GM12873 (cell line): ENCODE data around the gene KLHDC9.

Source experiments
- CTCF ChIP-seq: IDR thresholded peaks from 2 replicates; pipeline ENCODE4 v1.5.1; 2012; ENCODE audit warnings: low read depth, mild to moderate bottlenecking, moderate library complexity, low read length, control low read depth; ENCODE audit not compliant: insufficient read depth; ENCODE audit errors: missing control alignments

Gene KLHDC9

DNA sequence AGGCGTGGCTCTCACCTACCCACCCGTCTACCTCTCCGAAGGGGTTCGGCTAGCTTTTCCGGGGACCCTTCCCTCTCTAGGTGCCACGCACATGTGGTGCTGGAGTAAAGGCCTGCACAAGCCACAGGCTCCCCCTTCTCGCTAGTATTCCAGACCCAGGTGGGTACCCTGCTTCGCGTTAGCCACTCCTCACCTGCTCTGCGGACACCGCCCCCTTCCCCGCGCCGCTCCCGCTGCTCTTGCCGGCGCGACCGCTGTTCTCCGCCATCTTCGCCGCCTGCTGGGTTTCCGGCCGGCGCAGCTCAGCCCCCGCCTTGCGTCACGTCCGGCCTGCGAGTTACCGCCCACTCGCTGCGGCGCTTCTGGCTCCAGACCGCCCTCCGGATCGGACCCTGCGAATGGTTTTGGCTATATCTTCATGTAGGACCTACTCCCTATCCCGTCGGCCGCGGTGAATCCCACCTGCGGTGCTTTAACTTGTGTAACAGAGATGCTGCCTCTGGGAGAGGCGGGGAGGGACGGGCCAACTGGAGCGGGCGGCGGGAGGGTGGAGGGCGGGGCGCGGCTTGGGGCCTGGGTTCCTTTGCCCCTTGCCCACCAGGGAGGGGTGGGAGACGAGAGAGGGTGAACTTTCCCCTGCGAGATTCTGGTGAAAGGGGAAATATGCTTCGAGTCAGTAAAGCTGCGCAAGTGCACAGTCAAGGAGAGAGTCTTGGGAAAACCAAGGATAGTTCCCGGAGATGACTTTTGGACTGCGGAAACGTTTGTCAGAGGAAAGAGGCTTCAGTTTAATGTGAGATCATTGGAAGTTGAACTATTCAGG lies 19.8 kb downstream of the KLHDC9 start, which contains the start of the genes NIT1 and PFDN2:
Gene NIT1 (plus strand): TSS at position 347 of the 823 bp plus-strand sequence. CDS start 72 bp downstream, at position 419.
Gene PFDN2 (minus strand): TSS at position 279 of the 823 bp plus-strand sequence. CDS start 11 bp downstream, at position 268.
- no peak for TF ChIP-seq CTCF

GRCh38 chr1:161119092-161119903 lies 21.1 kb downstream of the KLHDC9 start:
- TF ChIP-seq CTCF, result peak; percentile 57

DNA sequence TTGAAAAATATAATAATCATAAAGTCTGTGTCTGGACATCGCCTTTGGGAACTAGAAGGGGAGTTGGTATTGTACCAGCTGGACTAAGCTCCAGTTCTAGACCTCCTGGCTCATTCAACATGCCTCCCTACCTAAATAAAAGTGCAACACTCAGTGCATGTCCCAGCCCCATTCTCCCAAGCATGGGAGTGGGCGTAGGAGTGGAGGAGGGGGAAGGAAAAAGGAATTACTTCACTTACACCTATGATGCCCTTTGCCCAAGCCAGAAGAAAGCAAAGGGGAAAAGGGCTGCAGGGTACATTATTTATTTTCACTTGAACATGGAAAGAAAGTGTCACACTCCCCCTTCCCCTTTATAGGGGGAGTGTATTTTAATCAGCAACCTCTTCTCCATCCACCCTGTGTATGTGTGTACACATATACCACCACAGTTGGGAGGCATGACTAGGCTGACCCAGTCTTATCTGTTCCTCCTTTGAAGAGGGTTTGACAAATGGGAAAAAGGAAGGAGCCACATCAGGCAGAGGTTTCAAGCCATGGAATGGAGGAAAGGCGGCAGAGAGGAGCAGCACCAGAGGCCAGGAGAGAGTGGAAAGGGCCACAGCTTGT lies 23.0 kb downstream of the KLHDC9 start:
- TF ChIP-seq CTCF, result no peak

DNA sequence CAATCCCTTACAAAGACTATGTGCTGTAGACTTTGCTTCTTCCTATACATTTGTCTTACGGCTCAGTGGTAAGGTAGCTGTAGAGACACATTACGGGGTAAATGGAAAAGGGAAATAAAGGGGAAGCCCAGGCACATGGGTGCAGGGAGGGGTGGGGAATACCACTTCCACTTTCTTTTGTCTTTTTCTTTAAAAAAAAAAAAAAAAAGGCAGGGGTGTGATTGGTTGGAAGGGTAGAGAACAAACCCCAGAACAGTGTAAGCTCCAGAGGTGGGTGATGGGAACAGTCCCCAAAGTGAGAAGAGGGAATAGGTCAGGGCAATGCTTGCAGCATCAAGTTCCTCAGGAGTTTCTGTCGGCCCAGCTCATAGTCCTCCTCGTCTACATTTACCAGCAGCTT lies 23.7 kb downstream of the KLHDC9 start:
- TF ChIP-seq CTCF, result no peak

DNA sequence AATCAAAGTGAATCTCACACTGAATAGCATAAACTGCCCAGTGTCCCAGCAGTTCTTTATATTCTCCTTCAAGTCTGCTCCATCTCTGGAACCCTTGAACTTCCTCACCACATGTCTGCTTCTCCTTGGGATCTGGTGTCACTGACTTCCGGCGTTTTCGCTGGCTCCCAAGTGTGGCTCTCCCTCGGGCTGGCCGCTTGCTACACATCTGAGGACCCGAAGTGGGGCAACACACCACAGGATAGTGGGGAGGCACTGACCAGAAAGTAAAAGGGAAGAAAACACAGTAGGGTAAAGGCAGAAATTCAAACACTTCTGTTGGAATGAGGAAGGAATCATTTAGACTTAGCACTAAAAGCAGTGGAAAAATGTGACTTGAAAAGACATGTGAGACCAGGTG lies 24.8 kb downstream of the KLHDC9 start:
- no peak for TF ChIP-seq CTCF

- no peak for TF ChIP-seq CTCF
Measured at GRCh38 chr1:161127649-161128048, 29.5 kb downstream of the KLHDC9 start.

GRCh38 chr1:161128591-161129420 lies 30.6 kb downstream of the KLHDC9 start:
- no peak for TF ChIP-seq CTCF
